ENCODE measurements around the gene TMEM132D.
"Not testable (repeated sequence)": the region's sequence is repeated elsewhere in the genome, so short reads cannot be mapped to it uniquely, and the experiment has no call there.

The TMEM132D gene

DNA sequence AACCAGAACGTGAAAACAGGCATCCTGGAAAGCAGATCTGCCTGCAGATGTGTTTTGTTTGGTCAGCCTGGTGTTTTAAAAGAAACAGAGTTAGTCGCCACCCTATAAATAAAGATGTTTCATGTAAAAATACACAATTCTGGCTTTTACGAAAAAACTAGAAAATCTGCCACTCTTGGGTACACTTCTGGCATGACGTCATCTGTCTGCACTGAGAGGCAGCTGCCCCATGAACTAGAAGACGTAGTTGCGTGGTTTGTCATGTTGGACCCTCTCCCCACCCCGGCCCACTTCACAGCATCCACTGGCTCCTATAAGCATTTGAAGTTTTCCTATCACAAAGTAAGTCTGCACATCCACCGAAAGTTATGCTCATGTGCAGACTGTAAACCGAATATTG, 658.1 kb downstream of the TMEM132D start:
- DNase-seq (ENCODE audit: low read depth in 2 of 2): no peak

DNA sequence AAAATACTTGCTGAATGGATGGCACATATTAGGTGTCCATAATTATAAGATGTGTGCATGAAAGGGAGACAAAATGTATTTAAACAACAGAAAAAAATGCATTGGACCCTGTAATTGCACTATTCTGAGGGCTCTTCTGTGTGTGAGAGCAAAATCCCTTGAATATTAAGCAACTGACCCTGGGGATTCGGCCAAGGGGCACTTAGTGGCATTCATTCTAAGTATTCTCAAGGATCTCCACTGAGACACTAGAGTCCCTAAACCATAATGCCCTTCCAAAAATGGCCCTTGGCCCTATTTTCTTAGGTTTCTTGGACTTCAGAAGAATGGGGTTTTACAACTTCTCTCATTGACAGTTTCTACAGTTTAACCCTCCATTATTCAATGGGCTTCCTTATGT, 662.0 kb downstream of the TMEM132D start:
- DNase-seq (ENCODE audit: low read depth in 2 of 2): no peak

GRCh38 chr12:129237881-129238280, 665.9 kb downstream of the TMEM132D start:
- DNase-seq (ENCODE audit: low read depth in 2 of 2): no peak

DNA sequence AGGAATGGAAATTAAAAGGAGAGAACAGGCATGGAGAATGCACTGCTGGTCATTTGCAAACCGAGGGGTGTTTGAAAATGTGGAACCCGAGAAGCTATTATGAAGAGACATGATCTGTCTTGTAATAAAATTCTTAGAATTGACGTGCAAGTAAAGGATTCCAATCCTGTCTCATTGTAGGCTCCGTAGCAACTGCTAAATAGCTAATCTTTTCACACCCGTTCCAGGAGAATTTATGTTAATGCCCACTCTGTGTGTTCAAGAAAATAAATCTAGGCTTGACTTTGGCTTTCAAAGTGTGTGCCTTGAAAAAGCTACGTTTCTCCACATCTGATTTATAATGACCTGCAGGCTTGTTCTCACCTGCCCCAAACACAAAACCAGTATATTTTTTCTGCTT, 669.6 kb downstream of the TMEM132D start:
- no peak for DNase-seq (ENCODE audit: low read depth in 2 of 2)

DNA sequence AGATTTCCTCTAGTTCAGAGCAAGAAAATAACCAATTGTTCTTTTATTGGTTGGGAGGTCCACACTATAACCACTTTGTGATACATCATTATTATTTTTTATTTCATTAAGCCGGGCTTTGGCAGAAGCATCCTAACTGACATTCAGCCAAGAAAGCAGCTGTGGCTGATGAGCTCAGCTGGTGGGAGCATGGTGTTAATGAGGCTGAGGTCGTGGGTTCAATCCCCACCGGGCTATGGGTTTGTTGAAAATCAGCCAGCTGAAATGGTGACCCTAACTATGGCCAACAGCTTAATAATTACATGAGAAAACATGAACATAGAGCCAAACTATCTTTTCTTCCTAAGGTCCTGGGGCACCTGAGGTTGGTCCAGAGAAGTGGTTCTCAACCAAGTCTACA, 672.3 kb downstream of the TMEM132D start:
- DNase-seq (ENCODE audit: low read depth in 2 of 2): no peak

- no peak for DNase-seq (ENCODE audit: low read depth in 2 of 2)
Measured at GRCh38 chr12:129230995-129231394, 672.8 kb downstream of the TMEM132D start.

GRCh38 chr12:129226851-129227250, 677.0 kb downstream of the TMEM132D start:
- DNase-seq (ENCODE audit: low read depth in 2 of 2): no peak

- no peak for DNase-seq (ENCODE audit: low read depth in 2 of 2)
Measured at GRCh38 chr12:129226005-129226404, 677.8 kb downstream of the TMEM132D start.

- no peak for DNase-seq (ENCODE audit: low read depth in 2 of 2)
Measured at GRCh38 chr12:129215556-129215955, 688.3 kb downstream of the TMEM132D start.

GRCh38 chr12:129213551-129213950, 690.3 kb downstream of the TMEM132D start:
- no peak for DNase-seq (ENCODE audit: low read depth in 2 of 2)

GRCh38 chr12:129211862-129212630, 691.8 kb downstream of the TMEM132D start:
- DNase-seq (ENCODE audit: low read depth in 2 of 2): no peak

DNA sequence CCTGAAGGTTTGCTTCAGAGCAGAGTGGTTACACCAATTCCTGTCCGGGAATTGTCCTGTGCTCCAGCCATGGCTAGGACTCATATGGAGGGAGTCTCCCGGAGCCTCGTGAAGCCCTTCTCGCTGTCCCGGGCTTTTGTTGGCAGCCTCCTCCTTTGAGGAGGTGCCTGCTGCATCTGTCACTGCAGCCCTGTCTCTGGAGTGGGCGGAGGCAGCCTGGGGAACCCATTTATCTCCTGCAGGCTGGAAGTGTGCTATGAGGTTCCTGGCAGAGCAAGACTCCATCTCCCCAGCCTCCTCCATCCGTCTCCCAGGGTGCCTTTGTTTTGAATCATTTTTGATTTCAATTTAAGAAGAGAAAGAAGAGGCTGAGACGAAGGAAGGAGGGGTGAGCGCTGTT, 695.3 kb downstream of the TMEM132D start:
- DNase-seq (ENCODE audit: low read depth in 2 of 2): no peak

- no peak for DNase-seq (ENCODE audit: low read depth in 2 of 2)
Measured at GRCh38 chr12:129207084-129207483, 696.7 kb downstream of the TMEM132D start.

GRCh38 chr12:129203456-129203855, 700.4 kb downstream of the TMEM132D start:
- DNase-seq (ENCODE audit: low read depth in 2 of 2): no peak

- no peak for DNase-seq (ENCODE audit: low read depth in 2 of 2)
Measured at GRCh38 chr12:129202109-129202814, 701.6 kb downstream of the TMEM132D start.

GRCh38 chr12:129201029-129201428, 702.8 kb downstream of the TMEM132D start:
- no peak for DNase-seq (ENCODE audit: low read depth in 2 of 2)

DNA sequence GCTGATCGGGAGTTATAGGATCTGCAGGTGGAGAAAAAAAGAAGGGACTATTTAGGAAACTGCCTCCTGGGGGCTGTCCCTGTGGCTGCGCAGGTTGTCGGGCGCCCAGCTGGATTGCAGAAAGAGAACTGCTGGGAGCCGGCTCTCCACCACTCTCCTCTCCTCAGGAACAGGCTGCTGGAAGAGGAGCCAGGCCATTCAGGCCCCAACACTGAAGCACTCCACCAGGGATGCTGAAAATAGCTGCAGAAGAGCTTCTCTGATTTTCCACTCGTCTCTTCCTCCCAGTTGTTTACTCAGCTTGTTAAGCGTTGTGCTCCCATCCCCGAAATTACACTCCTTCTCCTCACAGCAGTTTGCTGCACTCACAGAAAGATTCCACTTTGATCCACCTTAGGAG, 703.2 kb downstream of the TMEM132D start:
- DNase-seq (ENCODE audit: low read depth in 2 of 2): no peak

DNA sequence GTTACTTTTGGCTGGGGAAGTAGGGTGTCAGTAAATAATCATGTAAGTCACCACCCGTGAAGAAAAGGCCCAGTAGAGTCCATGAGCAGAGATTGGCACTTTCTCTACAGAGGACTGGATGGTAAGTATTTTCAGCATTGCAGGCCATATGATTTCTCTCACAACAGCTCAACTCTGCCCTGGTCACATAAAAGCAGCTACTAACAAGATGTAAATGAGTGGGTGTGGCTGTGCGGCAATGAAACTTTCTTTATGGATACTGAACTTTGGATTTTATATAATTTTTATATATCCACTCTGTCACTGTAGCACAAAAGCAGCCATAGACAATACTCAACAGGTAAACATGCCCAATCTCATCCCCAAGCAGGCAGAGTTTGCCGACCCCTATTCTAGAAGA, 706.9 kb downstream of the TMEM132D start:
- no peak for DNase-seq (ENCODE audit: low read depth in 2 of 2)

- DNase-seq (ENCODE audit: low read depth in 2 of 2): no peak
Measured at GRCh38 chr12:129195081-129195480, 708.7 kb downstream of the TMEM132D start.

- no peak for DNase-seq (ENCODE audit: low read depth in 2 of 2)
Measured at GRCh38 chr12:129193263-129193871, 710.5 kb downstream of the TMEM132D start.

GRCh38 chr12:129190827-129191226, 713.0 kb downstream of the TMEM132D start:
- no peak for DNase-seq (ENCODE audit: low read depth in 2 of 2)

GRCh38 chr12:129189879-129190278, 713.9 kb downstream of the TMEM132D start:
- DNase-seq (ENCODE audit: low read depth in 2 of 2): not testable (repeated sequence)

- DNase-seq (ENCODE audit: low read depth in 2 of 2): no peak
Measured at GRCh38 chr12:129186952-129187351, 716.9 kb downstream of the TMEM132D start.
